ENCODE data around the gene SYPL1.

DNA sequence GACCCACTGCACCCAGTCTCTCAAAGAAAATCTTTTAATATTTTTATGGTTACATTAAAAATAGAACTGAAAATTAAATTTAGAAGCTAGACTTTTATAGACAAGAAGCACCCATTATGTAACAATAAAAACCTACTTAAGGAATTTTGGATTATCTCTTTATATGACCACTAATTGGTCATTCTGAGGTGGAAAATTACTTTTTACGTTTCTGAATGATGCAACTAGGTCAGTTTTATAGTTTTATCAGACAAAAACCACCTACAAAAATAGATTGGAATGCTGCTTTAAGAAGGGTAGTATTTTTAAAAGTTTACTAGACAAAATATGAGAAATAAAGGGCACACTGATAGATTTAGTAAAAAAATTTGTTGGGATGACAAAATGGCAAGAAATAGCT is 16.5 kb downstream of the SYPL1 start:
- TF ChIP-seq, protein P1, sequence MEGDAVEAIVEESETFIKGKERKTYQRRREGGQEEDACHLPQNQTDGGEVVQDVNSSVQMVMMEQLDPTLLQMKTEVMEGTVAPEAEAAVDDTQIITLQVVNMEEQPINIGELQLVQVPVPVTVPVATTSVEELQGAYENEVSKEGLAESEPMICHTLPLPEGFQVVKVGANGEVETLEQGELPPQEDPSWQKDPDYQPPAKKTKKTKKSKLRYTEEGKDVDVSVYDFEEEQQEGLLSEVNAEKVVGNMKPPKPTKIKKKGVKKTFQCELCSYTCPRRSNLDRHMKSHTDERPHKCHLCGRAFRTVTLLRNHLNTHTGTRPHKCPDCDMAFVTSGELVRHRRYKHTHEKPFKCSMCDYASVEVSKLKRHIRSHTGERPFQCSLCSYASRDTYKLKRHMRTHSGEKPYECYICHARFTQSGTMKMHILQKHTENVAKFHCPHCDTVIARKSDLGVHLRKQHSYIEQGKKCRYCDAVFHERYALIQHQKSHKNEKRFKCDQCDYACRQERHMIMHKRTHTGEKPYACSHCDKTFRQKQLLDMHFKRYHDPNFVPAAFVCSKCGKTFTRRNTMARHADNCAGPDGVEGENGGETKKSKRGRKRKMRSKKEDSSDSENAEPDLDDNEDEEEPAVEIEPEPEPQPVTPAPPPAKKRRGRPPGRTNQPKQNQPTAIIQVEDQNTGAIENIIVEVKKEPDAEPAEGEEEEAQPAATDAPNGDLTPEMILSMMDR (IDR thresholded peaks at IDR 0.05): no peak
- no peak for TF ChIP-seq EZH2 (IDR thresholded peaks at IDR 0.05)
